Measurements from ENCODE around the gene GJB4.
A peak's percentile ranks its signal among the peaks of the same experiment; 100 is the strongest.
"Not testable (repeated sequence)": the region's sequence is repeated elsewhere in the genome, so short reads cannot be mapped to it uniquely, and the experiment has no call there.

Gene GJB4

GRCh38 chr1:34759503-34760357 is at the start of gene GJB4:
TSS of gene GJB4 (plus strand) at chr1:34759740. CDS start at chr1:34761255, 1,515 bp downstream.
- DNase-seq: no peak

GRCh38 chr1:34710812-34711211 is 48.7 kb upstream of the GJB4 start:
- DNase-seq: no peak

GRCh38 chr1:34711485-34711884 is 48.1 kb upstream of the GJB4 start:
- peak in 1 of 3 donors; percentile 4 for DNase-seq

- DNase-seq: no peak
These were observed 47.4 kb upstream of the GJB4 start for GRCh38 chr1:34712007-34712688.

- DNase-seq: no peak
These were observed 46.1 kb upstream of the GJB4 start for GRCh38 chr1:34713443-34713842.

GRCh38 chr1:34714386-34714785 is 45.2 kb upstream of the GJB4 start:
- no peak for DNase-seq

- DNase-seq: no peak
These were observed 44.4 kb upstream of the GJB4 start for GRCh38 chr1:34715139-34715538.

- DNase-seq: no peak
These were observed 38.3 kb upstream of the GJB4 start for GRCh38 chr1:34721241-34721640.

- no peak for DNase-seq
These were observed 37.7 kb upstream of the GJB4 start for GRCh38 chr1:34721646-34722355.

GRCh38 chr1:34726861-34727260 is 32.7 kb upstream of the GJB4 start:
- DNase-seq: no peak

GRCh38 chr1:34730485-34730884 is 29.1 kb upstream of the GJB4 start:
- DNase-seq: no peak

GRCh38 chr1:34732831-34733230 is 26.7 kb upstream of the GJB4 start:
- not testable (repeated sequence) for DNase-seq

GRCh38 chr1:34736692-34737091 is 22.8 kb upstream of the GJB4 start:
- no peak for DNase-seq

- not testable (repeated sequence) for DNase-seq
These were observed 22.3 kb upstream of the GJB4 start for GRCh38 chr1:34737236-34737635.

GRCh38 chr1:34739613-34740012 is 19.9 kb upstream of the GJB4 start:
- no peak for DNase-seq

GRCh38 chr1:34740161-34740868 is 19.2 kb upstream of the GJB4 start:
- DNase-seq: no peak

GRCh38 chr1:34742667-34743270 is 16.8 kb upstream of the GJB4 start:
- peak; percentile 65 to 88 (median 82) for DNase-seq

- DNase-seq: no peak
These were observed 15.8 kb upstream of the GJB4 start for GRCh38 chr1:34743775-34744174.

GRCh38 chr1:34744851-34745250 is 14.7 kb upstream of the GJB4 start:
- no peak for DNase-seq

- DNase-seq: no peak
These were observed 13.9 kb upstream of the GJB4 start for GRCh38 chr1:34745666-34746065.

- DNase-seq: no peak
These were observed 13.4 kb upstream of the GJB4 start for GRCh38 chr1:34746101-34746500.

Measured in suppressor macrophage treated with lipopolysaccharide for 1 hour (primary cell).